ENCODE measurements around the gene SLC36A1. TPM values are rescaled to one million over a fixed set of nuclear protein-coding genes. Genes with fewer than 3 reads are reported as not detected.
A peak's percentile ranks its signal among the peaks of the same experiment; 100 is the strongest.
"Not testable (repeated sequence)": the region's sequence is repeated elsewhere in the genome, so short reads cannot be mapped to it uniquely, and the experiment has no call there.

SLC36A1 gene
- total and polyA plus RNA-seq, 11 donors: 1.2 to 18.8 (median 2.8) TPM

DNA sequence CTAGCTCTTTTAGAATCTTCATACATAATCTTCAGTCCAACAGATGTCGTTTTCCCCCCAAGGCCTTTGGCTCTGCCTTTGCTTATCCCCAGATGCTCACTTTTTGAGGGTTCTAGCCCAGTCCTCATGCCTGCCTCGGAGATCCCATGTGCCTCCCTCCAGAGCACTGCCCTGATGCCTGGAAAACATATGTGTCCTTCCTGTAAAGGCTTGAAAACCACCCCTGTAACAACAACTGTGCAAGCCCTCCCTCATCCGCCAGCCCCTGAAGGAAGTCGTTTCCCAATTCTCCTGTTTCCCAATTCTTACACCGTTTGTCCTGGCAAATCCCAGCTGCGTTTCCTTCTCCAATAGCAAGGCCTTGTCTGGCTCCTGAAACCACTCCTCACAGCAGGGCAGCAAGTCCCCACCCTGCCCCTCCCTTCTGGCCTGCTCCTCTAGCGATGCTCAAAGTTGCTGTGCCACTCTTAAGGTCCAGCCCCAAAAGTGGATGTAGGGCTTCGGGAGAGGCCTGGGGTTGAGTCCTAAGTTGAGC, 52.2 kb downstream of the SLC36A1 start:
- intact Hi-C loops (cut with DNase I): loop anchor here in 9 of 10 donors (1.0 to 10.0 kb wide), 6 partner anchors 51 to 182 kb away; partner anchors contain the start of gene SLC36A1 (in 7 of the 9)
- no peaks in the 10 kb centered on the region for H3K27me3 ChIP-seq

DNA sequence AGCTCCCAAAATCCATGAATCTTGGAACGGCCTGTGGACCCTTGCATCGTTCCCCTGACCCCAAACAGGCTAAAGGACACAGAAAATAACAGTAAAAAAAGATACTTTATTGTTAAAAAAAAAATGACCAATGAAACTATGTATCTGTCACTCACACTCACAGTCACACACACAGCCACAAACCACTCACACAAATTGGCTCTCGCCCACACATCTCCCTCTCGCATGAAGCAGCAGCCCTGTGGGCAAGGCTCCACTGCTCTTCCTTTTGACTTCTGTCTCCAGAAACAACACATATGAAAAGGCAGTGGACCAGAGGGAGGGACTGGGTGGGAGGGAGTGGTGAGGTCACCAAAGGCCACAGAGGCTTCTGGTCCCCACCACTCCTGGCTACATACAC, 56.6 kb downstream of the SLC36A1 start:
- 85 to 91% (median 88%) methylated on average over 4 of the region's 4 CpGs for WGBS, 4 donors
- DNase-seq (no peak), ATAC-seq (no peak)
- intact Hi-C loops (cut with DNase I): loop anchor here in 3 of 10 donors (5.0 kb wide), 2 partner anchors 148 to 187 kb away; no protein-coding TSS in a partner anchor
- Histone ChIP-seq H3K27ac (no peak overlapping the region), H3K4me3 (no peak overlapping the region), H3K9me3 (no peaks in the 10 kb centered on the region), H3K27me3 (no peaks in the 10 kb centered on the region), H3K36me3 (no peaks in the 10 kb centered on the region), H3K4me1 (peaks cover 0 to 10% (median 0%) of the 10 kb centered on the region in 12 donors)
- no peak for TF ChIP-seq POLR2A (IDR thresholded peaks at IDR 0.05)
- TF ChIP-seq, protein P1, sequence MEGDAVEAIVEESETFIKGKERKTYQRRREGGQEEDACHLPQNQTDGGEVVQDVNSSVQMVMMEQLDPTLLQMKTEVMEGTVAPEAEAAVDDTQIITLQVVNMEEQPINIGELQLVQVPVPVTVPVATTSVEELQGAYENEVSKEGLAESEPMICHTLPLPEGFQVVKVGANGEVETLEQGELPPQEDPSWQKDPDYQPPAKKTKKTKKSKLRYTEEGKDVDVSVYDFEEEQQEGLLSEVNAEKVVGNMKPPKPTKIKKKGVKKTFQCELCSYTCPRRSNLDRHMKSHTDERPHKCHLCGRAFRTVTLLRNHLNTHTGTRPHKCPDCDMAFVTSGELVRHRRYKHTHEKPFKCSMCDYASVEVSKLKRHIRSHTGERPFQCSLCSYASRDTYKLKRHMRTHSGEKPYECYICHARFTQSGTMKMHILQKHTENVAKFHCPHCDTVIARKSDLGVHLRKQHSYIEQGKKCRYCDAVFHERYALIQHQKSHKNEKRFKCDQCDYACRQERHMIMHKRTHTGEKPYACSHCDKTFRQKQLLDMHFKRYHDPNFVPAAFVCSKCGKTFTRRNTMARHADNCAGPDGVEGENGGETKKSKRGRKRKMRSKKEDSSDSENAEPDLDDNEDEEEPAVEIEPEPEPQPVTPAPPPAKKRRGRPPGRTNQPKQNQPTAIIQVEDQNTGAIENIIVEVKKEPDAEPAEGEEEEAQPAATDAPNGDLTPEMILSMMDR (IDR thresholded peaks at IDR 0.05): no peak

More for the DNA sequence above, 52.2 kb downstream of the SLC36A1 start:
- Histone ChIP-seq H3K9me3 (peaks cover 0 to 6% (median 0%) of the 10 kb centered on the region in 12 donors), H3K4me1 (peaks cover 0 to 20% (median 0%) of the 10 kb centered on the region in 12 donors), H3K27ac (no peak overlapping the region), H3K36me3 (no peaks in the 10 kb centered on the region), H3K4me3 (no peak overlapping the region)
- TF ChIP-seq, protein P1 (IDR thresholded peaks at IDR 0.05): no peak
- TF ChIP-seq POLR2A (IDR thresholded peaks at IDR 0.05): no peak
- WGBS, 4 donors: 74 to 82% (median 78%) methylated on average over 7 to 8 of the region's 8 CpGs
- DNase-seq (no peak), ATAC-seq (peak in 2 of 4 donors; percentile 10 to 47)

DNA sequence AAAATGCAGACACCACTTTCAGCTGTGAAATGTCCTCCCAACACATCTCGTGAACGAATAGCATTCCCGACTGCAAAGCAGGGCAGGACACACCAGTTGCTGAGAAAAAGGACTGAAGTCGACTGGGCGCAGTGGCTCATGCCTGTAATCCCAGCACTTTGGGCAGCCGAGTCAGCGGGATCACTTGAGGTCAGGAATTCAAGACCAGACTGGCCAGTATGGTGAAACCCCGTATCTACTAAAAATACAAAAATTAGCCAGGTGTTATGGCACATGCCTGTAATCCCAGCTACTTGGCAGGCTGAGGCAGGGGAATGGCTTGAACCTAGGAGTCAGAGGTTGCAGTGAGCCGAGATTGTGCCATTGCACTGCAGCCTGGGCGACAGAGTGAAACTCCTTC, 60.9 kb downstream of the SLC36A1 start:
- H3K4me3 ChIP-seq; intact Hi-C loops (cut with DNase I); H3K27me3 ChIP-seq; H3K4me1 ChIP-seq; H3K9me3 ChIP-seq; H3K36me3 ChIP-seq; DNase-seq; H3K27ac ChIP-seq; ATAC-seq: not testable (repeated sequence)
- 89 to 94% (median 91%) methylated on average over 10 of the region's 10 CpGs for WGBS, 4 donors

DNA sequence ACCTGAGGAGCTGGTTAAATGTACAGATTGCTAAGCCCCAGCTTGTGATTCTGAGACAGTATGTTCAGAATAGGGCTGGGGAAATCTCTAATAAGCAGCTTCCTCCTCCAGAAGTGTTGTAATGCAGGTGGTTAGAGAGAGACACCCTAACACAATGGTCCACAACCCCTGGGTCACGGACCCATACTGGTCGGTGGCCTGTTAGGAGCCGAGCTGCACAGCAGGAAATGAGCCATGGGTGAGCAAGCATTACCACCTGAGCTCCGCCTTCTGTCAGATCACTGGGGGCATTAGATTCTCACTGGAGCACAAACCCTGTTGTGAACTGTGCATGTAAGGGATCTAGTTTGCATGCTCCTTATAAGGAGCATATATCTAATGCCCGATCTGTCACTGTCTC, 61.8 kb downstream of the SLC36A1 start:
- Histone ChIP-seq H3K27ac (no peak overlapping the region), H3K36me3 (no peaks in the 10 kb centered on the region), H3K27me3 (no peaks in the 10 kb centered on the region), H3K4me3 (no peak overlapping the region), H3K9me3 (no peaks in the 10 kb centered on the region), H3K4me1 (no peaks in the 10 kb centered on the region)
- no peak for TF ChIP-seq POLR2A (IDR thresholded peaks at IDR 0.05)
- TF ChIP-seq, protein P1 (IDR thresholded peaks at IDR 0.05): no peak
- DNase-seq (no peak), ATAC-seq (no peak)
- 84 to 89% (median 85%) methylated on average over 5 of the region's 5 CpGs for WGBS, 4 donors
- intact Hi-C loops (cut with DNase I): no loop called here

DNA sequence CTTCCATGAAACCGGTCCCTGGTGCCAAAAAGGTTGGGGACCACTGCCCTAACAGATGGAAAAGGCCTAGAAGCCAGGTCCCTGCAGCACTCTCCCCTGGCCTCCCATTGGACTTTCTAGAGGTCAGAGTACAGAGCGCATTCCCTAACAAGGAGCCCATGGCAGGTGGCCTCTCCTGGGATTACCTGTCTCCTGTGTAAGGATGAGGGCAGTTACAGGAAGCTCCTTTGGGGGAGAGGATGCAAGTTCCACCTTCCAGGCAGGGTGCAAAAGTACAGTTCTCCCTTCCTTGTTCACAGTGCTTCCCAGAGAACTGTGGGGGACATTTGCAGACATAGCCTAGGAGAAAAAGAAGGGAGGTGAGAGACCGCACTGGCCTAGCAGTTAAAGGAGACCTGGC, 62.4 kb downstream of the SLC36A1 start:
- Histone ChIP-seq H3K27ac (no peak overlapping the region), H3K4me1 (no peaks in the 10 kb centered on the region), H3K9me3 (no peaks in the 10 kb centered on the region), H3K27me3 (no peaks in the 10 kb centered on the region), H3K4me3 (no peak overlapping the region), H3K36me3 (no peaks in the 10 kb centered on the region)
- WGBS, 4 donors: 92 to 100% (median 97%) methylated on average over 3 of the region's 3 CpGs
- intact Hi-C loops (cut with DNase I): no loop called here
- DNase-seq: no peak
- ATAC-seq: no peak
- TF ChIP-seq POLR2A (IDR thresholded peaks at IDR 0.05): no peak
- TF ChIP-seq, protein P1 (IDR thresholded peaks at IDR 0.05): no peak

Data from heart left ventricle (tissue), 16 donors.